Measurements from ENCODE around the gene NME5.

The NME5 gene

DNA sequence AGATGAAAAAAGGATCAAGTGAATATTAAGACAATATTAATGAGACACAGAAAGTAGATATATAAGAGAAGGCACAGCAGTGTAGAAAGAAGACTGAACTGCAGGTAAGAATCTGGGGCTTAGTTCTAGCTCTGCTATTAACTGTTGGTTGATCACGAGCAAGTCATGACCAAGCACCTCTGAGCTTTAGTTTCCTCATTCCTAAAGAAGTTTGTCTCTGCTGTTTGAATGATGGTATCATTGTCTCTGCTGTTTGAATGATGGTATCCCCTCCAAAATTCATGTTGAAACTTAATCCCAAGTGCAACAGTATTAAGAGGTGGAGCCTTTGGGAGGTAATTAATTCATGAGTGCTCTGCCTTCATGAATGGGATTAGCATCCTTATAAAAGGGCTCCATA is 2.5 kb upstream of the NME5 start:
- no peak for DNase-seq (ENCODE audit: low read depth)
- no peak overlapping the region for H3K4me3 ChIP-seq (ENCODE audit: low read depth, low read length)

DNA sequence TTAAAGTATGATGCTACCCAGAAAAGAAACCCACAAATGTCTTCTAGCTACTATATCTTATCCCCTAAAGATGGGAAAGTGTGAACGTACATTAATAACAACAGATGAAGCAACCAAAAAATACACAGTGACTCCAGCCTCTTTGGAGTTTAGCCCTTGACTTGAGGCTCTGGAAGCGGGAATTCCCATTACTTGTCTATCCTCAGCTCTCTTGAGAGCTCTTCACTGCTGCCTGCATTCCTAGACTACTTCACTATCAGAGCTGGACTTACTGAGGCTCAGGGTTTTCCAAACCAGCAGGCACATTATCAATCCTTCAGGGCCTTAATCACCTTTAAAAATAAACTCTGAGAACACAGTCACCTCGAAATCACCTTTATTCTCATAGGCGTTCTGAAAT is 1.0 kb upstream of the NME5 start:
- no peak for DNase-seq (ENCODE audit: low read depth)

DNA sequence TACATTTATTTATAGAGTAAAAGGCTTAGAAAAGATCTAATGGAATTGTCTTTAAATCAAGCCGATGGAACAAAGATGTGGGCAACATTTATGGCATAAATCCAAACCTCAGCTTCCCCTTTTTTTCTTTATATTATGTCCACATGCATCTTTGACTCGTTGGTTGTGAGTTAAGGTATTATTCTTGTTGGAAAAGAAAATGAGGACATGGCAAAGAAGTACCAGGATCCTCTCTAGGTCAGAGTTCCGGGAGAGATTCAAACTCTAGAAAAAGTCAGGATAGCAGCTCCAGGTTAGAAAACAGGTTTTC is 508 bp upstream of the NME5 start:
- no peak for DNase-seq (ENCODE audit: low read depth)
- H3K4me3 ChIP-seq (ENCODE audit: low read depth, low read length) = no peak overlapping the region

More for the DNA sequence above, 1.0 kb upstream of the NME5 start:
- no peak overlapping the region for H3K4me3 ChIP-seq (ENCODE audit: low read depth, low read length)

DNA sequence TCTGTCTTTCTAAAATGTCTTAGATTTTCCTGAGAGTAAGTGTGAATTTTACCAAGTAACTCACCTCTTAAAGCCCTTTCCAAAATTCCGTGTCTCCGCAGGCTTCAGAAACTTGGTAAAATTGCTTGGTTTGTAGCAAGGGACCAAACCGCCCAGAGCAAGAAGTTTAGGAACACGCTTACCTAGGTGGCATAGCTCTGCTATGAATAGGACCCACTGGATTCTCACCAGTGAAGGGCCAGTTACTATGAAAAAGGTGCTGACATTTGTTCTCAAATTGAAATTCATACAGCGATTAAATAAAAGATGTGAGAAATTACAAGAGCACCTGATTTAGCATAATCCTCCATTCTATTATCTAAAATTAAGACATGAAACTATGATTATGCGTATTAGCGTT is 6.7 kb downstream of the NME5 start:
- no peak overlapping the region for H3K4me3 ChIP-seq (ENCODE audit: low read depth, low read length)

DNA sequence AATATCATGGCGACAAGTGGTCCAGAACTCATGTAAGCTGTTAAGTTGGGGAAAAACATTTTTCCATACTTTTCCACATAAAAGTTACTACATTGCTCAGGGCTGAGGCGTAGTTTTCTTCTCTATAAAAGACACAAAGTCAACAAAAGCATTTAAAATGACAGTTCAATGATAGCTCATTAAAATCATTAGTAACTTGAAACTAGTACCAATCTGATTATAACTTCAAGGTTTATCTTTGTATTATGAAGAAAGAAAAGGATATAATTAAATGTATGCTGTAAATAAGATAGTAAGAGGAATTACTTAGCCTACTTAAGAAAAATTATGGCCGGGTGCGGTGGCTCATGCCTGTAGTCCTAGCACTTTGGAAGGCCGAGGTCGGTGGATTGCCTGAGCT is 9.9 kb downstream of the NME5 start:
- DNase-seq (ENCODE audit: low read depth) = no peak
- no peak overlapping the region for H3K4me3 ChIP-seq (ENCODE audit: low read depth, low read length)

More for the DNA sequence above, 6.7 kb downstream of the NME5 start:
- DNase-seq (ENCODE audit: low read depth) = no peak

DNA sequence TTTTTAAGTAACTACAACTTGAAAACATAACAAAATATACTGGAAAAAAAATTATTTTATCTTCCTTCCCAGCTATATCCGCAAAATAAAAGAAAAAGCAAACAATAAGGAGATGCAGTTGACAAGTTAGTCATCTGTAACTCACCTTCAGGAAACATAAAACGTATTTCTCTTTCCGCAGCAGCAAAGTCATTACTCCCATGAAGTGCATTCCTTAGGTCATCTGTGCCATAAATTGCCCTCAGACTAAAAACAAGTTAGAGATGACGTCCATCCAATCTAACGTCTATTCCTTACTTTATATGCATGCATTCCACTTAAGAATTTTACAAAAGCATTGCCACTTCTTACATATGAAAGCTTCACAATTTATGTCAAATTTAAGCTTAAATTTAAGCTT is 10.9 kb downstream of the NME5 start:
- no peak for DNase-seq (ENCODE audit: low read depth)
- H3K4me3 ChIP-seq (ENCODE audit: low read depth, low read length) = no peak overlapping the region

DNA sequence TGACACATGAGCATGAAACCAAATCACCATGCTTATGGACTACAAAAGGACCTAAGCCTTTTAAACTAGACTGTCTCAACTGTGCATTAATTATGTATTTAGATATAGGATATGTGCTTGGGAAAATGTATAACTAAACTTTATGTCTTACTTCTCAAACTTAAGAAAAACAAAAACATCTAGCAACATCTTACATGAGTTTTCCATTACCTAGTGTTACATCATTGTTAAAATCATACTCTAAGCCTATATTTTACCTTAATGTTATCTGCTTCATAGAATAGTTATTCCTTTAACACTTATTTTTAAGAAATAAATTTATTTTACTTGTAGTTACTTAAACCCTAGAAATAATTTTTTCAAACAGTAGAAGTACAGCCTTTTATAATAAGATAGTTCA is 24.0 kb downstream of the NME5 start:
- H3K4me3 ChIP-seq (ENCODE audit: low read depth, low read length) = no peak overlapping the region
- DNase-seq (ENCODE audit: low read depth) = no peak

DNA sequence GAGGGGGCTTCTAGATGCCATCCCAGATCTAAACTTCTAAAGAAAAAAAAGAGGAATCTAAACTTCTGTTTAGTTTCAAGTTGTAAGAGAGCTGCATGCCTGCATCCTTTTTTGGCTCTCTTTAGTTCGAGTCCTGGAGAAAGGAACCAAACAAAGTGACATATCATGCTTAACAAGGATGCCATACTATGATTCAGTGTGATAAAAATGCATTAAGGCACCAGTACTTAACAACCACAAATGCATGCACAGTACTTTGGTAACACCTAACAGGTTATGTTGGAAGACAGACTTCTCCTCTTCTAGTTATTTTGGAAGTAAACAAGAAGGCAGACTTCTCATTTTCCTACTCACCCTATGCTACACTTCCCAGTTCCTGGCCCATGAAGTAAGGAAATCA is 27.3 kb downstream of the NME5 start:
- H3K4me3 ChIP-seq (ENCODE audit: low read depth, low read length) = no peak overlapping the region
- no peak for DNase-seq (ENCODE audit: low read depth)

DNA sequence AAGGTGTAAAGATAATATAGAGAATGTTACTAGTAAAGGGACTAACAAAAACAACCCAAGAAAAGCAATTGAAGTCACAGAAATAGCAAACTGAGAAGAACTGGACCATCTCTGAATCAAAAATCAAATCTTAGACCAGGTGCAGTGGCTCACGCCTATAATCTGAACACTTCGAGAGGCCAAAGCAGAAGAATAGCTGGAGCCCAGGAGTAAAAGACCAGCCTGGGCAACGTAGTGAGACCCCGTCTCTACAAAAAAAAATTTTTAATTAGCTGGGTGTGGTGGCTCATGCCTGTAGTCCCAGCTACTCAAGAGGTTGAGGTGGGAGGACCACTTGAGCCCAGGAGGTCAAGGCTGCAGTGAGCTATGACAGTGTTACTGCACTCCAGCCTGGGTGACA is 28.0 kb downstream of the NME5 start:
- no peak overlapping the region for H3K4me3 ChIP-seq (ENCODE audit: low read depth, low read length)

DNA sequence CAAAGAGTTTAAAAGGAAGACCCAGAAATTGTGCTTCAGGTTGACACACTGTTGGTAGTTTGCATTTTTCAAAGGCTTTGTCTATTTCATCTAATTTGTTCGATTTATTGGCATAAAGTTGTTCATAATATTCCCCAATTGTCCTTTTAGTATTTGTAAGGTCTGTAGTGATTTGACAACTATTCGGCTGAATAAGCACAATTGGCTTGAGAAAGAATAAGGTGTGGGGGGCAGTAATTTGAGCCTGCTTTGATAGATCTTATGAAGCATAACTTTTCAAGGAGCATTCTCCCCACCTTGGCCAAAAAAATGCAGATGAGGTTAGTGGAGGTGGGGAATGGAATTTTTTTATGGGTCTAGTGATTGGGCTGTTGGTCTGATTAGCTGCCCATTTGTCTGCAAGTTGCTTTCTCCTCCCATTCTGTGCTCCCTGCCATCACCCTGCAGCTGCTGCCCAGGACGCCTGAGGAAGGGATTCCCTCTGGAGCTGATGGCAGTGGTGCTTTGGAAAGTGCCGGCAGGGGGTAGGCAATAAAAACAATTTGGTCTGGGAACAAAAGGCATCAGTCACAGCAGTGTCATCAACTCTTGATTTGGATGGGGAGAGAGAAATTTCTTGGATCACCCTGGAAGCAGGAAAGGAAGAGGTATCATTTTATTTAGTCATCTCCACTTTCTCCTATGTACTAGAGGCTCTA is 28.8 kb downstream of the NME5 start:
- no peak overlapping the region for H3K4me3 ChIP-seq (ENCODE audit: low read depth, low read length)
- DNase-seq (ENCODE audit: low read depth) = no peak

More for the DNA sequence above, 28.0 kb downstream of the NME5 start:
- DNase-seq (ENCODE audit: low read depth) = no peak

DNA sequence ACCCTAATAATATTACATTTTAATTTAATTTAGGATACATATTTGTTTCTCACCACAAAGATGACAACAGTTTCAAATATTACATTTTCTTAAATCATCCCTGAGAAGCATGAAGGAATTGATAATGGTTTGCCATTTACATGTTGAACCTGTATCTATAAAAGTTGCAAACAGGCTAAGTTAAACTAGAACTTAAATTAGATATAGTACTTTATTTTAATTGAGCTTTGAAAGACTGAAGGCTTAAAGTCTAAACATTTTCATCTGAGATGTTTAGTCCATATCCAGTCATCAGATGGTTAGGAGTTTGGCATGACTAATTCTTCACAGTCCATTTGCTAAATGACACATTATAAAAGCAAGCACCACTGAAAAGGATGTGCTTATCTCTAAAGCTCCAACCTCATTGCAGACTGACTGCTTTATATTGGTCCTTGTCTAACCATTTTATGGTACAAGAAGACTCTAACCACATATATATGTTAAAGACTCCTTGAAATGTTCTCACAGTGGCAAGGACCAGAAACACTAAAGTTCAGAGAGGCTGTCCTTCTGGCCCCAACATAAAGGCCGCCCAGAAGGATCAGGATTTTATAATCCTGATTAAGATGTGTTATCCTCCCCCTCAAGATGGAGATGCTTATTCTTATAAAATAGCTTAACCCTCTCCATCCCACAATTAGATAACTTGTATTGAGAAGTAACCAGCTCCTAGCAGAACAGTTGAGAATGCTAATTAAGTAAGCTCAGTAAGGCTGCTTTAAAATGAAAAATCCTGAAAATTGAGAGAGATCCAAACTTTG is 29.6 kb downstream of the NME5 start:
- no peak for DNase-seq (ENCODE audit: low read depth)
- H3K4me3 ChIP-seq (ENCODE audit: low read depth, low read length) = no peak overlapping the region

DNA sequence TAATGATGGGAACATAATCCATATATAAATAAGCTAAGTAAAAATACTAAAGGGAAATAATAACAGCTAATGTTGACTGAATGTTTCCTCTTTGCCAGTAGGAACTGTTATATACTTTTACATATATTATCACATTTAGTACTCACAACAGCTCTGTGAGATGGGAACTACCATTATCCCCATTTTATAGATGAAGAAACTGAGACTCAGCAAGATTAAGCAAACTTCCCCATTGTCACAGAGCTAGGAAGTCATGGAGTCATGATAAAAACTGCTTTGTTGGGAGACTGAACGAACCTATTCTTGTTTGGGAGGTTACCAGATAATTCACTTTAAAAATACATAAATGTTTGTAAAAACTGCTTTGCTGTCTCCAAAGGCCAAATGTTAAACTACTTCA is 32.0 kb downstream of the NME5 start:
- no peak overlapping the region for H3K4me3 ChIP-seq (ENCODE audit: low read depth, low read length)
- DNase-seq (ENCODE audit: low read depth) = no peak

DNA sequence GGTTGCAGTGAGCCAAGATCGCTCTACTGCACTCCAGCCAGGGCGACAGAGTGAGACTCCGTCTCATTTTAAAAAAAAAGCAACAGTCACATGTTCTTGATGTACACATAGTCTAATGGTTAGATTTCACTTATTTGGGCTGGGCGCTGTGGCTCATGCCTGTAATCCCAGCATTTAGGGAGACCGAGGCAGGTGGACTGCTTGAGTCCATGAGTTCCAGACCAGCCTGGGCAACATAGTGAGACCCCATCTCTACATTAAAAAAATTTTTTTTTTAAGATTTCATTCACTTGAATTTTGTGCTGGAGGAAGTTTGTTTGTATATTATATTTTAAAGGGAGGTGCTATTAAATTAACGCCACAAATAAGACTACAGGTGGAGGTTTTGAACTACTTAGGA is 33.5 kb downstream of the NME5 start:
- DNase-seq (ENCODE audit: low read depth) = no peak

DNA sequence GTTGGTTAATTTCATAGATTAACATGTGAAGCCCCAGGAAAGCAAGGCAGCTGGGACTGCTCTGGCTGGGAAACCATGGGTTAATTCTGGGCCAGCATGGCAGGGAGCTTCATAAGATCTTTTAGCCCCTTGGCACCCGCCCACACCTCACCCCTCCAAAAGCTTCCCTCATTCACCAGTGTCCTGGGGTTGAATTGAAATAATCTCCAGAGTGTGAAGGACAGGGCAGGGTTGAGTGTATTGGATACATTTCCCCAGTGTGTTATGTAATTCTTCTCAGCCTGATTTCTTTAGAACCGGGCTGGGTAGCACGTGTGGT is 36.0 kb downstream of the NME5 start:
- H3K4me3 ChIP-seq (ENCODE audit: low read depth, low read length) = no peak overlapping the region
- DNase-seq (ENCODE audit: low read depth) = no peak

More for the DNA sequence above, 33.5 kb downstream of the NME5 start:
- no peak overlapping the region for H3K4me3 ChIP-seq (ENCODE audit: low read depth, low read length)

DNA sequence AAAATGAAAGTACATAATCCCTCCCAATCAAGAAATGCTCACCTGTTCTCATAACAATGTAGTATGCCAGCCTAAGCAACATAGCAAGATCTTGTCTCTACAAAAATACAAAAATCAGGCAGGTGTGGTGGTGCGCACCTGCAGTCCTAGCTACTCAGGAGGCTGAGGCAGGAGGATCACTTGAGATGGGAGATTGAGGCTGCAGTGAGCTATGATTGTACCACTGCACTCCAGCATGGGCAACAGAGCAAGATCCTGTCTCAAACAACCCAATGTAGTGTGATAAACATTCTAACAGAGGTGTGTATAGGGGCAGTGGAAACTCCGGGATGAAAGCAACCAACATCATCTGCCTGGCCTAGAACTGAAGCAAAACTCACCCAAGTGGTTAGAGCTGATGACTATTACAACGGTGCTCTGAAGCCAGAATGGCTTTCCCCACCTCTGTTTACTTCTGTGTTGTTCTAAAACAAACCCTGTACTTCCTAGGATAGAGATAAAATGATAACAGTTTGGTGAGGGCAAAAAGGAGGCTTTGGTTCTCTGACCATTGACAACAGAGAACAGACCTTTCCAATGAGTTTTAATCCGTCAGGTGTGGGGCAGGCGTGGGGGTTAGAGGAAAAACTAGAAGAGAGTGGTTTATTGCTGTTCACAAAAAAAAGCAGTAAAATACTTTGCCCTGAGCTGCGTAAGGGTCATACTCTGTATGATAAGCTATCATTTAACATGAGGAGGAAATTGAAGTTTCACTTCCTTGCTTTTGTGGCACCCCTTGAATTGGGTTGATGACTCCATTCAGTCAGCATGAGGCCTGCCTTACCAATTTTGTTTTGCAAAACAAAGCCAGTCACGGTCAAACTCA is 36.5 kb downstream of the NME5 start:
- H3K4me3 ChIP-seq (ENCODE audit: low read depth, low read length) = no peak overlapping the region
- DNase-seq (ENCODE audit: low read depth) = no peak

DNA sequence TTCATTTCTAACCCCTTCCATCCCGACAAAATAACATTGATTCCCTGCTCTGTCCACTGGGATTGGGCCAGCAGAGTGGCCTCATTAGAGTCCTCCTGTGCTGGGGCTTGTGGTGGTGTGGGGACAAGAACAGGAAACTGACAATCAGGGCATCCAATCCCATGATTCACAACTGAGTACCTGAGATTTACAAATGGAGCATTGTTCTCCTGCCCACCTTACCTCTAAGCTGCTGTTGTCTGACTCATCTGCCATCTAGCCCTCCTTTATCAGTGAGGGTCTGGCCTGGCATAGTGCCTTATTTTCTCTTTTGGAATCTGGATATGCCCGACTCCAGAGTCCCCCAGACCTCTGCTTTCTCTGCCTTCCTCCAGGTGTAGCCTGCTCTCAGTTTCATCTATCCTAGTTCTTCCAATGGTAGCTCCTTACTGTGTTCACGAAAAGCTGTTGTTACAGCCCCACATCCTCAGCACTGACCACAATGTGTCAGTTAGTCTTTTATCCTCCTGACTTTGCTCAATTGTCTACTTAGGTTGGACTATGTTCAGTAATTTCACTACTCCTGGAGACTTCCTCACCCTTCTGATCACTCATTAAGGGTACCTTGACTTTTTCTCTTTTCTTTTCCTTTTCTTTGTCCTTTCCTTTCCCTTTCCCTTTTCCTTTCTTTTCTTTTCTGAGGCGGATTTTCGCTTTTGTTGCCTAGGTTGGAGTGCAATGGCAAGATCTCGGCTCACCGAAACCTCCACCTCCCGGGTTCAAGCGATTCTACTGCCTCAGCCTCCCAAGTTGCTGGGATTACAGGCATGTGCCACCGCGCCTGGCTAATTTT is 42.0 kb downstream of the NME5 start:
- DNase-seq (ENCODE audit: low read depth) = no peak
- no peak overlapping the region for H3K4me3 ChIP-seq (ENCODE audit: low read depth, low read length)

DNA sequence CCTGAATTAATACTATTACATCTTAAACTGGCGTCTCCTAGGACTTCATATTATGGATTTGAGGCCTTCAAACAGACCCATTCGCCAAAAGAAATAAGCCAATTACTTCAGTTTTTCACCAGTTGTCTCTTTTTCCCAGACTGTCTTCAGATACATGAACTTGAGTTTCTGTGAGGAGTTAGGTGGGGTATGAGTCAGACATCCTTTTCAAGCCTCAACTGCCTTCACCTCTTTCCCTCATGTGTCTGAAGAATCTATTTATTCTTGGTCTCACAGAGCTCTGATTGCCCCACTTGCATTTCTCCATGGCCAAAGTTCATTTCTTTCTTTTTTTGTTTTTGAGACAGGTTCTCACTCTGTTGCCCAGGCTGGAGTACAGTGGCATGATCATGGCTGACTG is 42.9 kb downstream of the NME5 start:
- no peak overlapping the region for H3K4me3 ChIP-seq (ENCODE audit: low read depth, low read length)
- no peak for DNase-seq (ENCODE audit: low read depth)

DNA sequence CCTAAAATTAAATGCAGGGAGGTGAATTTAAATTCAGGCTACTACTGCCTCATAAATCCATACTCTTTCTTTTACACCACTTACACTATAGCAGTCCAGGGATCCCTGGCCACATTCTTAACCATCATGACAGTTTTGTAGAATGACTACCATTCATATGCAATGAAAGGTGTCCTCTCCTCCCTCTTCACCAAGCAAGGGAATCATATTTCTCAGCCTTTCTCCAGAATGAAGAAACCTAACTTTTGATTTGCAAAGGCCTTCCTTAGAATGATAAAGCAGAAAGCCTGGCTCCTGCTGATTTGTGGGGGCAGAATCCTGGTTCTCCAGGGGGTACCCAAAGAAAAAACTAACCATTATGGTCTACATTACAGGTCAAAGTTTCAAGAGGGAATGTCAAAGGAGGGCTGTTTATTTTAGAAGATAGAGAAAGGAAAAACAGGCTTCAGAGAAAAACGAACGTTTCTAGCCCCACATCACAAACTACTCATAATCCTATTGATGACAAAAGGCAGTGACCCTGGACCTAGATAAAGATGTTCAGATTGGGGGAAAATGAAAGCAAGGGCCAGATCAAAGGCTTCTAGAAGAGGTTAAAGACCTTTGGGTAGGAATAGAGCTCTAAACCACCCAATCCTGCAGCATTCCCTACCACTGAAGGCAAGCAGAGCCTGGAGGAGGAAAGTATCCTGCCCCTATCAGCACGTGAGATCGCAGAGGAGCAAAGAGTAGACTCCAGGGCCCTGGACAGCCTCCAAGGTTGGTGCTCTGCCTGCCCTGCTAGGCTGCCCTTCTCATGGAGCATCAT is 43.9 kb downstream of the NME5 start:
- H3K4me3 ChIP-seq (ENCODE audit: low read depth, low read length) = no peak overlapping the region
- no peak for DNase-seq (ENCODE audit: low read depth)

DNA sequence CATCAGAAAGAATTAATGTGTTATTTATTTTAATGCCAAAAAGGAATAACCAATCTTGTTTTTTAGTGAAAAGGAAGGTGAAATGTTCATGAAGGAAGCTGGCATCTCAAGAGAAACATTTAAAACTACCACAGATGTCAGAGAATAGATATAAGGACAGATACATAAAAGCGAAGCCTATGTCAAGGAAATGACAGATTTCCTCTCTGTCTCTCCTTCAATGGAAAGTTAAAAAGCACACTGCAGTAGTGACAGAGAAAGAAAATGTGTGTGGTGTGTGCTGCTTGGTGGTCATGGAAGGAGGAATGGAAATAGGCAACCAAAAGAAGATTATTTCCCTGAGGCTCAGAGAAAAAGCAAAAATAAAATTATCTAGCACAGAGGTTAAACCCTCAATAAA is 46.2 kb downstream of the NME5 start:
- no peak for DNase-seq (ENCODE audit: low read depth)
- H3K4me3 ChIP-seq (ENCODE audit: low read depth, low read length) = no peak overlapping the region
